ENCODE measurements around the gene HOXC13. TPM values are rescaled to one million over a fixed set of nuclear protein-coding genes. Genes with fewer than 3 reads are reported as not detected.

Gene HOXC13
- total RNA-seq, 2 experiments from 2014 or later, result 0.06 TPM; not detected in 1

DNA sequence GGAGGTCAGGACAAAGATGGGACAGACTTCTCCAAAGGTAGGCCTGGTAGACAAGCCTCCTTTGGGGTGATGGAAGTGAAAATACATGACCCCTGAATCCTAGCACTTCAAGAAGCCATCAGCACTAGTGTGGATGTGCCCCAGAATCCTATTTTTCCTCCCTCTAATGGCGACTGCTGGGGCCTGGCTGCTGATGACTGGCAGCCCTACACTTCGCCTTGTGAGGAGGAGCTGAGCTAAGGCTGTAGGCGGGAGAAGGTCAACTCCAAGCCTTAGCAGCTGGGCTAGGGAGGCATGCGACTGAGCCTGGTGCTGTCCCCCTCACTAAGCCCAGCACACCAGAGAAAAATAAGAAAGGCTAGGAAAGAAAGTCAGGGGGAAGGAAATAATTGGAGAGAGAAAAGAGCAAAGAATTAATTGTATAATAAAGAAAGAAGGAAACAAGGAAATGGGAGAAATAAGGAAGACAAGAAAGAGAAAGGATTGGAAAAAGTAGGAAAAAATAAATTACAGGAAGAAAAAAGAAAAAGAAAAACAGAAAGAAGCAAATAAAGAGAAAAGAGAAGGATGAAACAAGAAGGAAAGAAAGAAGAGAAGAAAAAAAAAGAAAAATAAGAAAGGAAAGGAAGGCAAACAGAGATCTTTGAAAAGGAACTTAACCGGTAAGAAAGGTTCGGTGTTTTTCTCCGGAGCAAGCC lies 41.6 kb downstream of the HOXC13 start:
- Histone ChIP-seq H4K20me1 (ENCODE audit: insufficient read depth, low read length) (no peaks in the 10 kb centered on the region), H3K36me3 (ENCODE audit: insufficient read depth, low read length) (no peaks in the 10 kb centered on the region), H3K27ac (ENCODE audit: low read depth, low read length, poor library complexity, severe bottlenecking) (no peak overlapping the region), H3K9me2 (ENCODE audit: insufficient read depth, low read length) (no peaks in the 10 kb centered on the region), H3K4me1 (ENCODE audit: insufficient read depth, low read length, poor library complexity, severe bottlenecking) (peaks cover 49% of the 10 kb centered on the region), H2AFZ (ENCODE audit: low read length) (no peak overlapping the region), H3K4me3 (ENCODE audit: low read depth, low read length, poor library complexity, severe bottlenecking) (no peak overlapping the region), H3K9me3 (ENCODE audit: low read length) (no peaks in the 10 kb centered on the region), H3K4me2 (ENCODE audit: low read length) (no peak overlapping the region), H3K79me2 (ENCODE audit: insufficient read depth, low read depth, low read length) (no peaks in the 10 kb centered on the region)
- CTCF ChIA-PET (ENCODE audit: unreplicated experiment), result no interaction called here
- TF ChIP-seq EZH2phosphoT487 (IDR thresholded peaks at IDR 0.05; ENCODE audit: borderline replicate concordance, low read depth, low read length), result no peak
- TF ChIP-seq, protein P1, sequence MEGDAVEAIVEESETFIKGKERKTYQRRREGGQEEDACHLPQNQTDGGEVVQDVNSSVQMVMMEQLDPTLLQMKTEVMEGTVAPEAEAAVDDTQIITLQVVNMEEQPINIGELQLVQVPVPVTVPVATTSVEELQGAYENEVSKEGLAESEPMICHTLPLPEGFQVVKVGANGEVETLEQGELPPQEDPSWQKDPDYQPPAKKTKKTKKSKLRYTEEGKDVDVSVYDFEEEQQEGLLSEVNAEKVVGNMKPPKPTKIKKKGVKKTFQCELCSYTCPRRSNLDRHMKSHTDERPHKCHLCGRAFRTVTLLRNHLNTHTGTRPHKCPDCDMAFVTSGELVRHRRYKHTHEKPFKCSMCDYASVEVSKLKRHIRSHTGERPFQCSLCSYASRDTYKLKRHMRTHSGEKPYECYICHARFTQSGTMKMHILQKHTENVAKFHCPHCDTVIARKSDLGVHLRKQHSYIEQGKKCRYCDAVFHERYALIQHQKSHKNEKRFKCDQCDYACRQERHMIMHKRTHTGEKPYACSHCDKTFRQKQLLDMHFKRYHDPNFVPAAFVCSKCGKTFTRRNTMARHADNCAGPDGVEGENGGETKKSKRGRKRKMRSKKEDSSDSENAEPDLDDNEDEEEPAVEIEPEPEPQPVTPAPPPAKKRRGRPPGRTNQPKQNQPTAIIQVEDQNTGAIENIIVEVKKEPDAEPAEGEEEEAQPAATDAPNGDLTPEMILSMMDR (conservative IDR thresholded peaks at IDR 0.05; ENCODE audit: low read length), result no peak
- no peak for DNase-seq (ENCODE audit: low spot score)
- intact Hi-C loops (cut with micrococcal nuclease; ENCODE audit: unreplicated experiment), result loop anchor here (10.0 kb wide), 2 partner anchors 185 to 275 kb away; no protein-coding TSS in a partner anchor
- BruUV-seq (replicated peaks), result no TSS peak
- POLR2A ChIA-PET, result no interaction called here

DNA sequence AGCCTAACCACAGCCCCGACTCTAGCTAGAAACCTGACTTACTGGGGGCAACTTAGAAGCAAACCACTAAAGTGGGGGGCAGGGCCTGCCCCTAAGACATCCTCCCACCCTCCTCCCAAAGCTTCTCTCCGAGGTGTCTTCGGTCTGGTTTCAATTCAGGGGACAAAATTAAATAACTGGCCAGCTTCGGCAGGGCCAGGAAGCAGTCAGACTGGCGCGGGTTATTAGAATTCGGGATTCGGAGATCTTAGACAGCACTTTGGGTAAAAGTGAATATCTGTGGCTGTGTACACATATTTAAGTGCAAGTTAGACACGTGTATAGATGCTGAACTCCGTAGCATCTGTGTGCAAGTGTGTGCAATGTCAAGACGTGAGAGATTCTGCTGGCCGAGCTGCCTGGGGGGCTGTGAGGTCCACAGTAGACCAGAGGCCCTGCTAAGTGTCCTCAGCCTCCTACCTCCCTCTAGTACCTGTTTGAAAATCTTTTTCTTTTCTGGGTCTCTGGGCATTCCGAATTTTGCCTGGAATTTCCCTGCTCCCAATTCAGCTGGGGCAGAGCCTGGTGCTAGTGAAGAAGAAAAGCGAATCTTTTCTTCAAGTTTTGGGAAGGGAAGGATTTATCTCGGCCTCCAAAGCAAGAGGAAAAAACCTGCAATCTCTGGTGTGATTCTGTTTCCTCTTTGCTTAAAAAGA lies 42.3 kb downstream of the HOXC13 start:
- ChIA-PET CTCF (ENCODE audit: unreplicated experiment) (no interaction called here), POLR2A (no interaction called here)
- Histone ChIP-seq H3K36me3 (ENCODE audit: insufficient read depth, low read length) (no peaks in the 10 kb centered on the region), H4K20me1 (ENCODE audit: insufficient read depth, low read length) (no peaks in the 10 kb centered on the region), H3K4me1 (ENCODE audit: insufficient read depth, low read length, poor library complexity, severe bottlenecking) (peaks cover 49% of the 10 kb centered on the region), H3K79me2 (ENCODE audit: insufficient read depth, low read depth, low read length) (no peaks in the 10 kb centered on the region), H3K4me2 (ENCODE audit: low read length) (no peak overlapping the region), H3K9me2 (ENCODE audit: insufficient read depth, low read length) (no peaks in the 10 kb centered on the region), H2AFZ (ENCODE audit: low read length) (no peak overlapping the region), H3K27ac (ENCODE audit: low read depth, low read length, poor library complexity, severe bottlenecking) (no peak overlapping the region), H3K4me3 (ENCODE audit: low read depth, low read length, poor library complexity, severe bottlenecking) (no peak overlapping the region), H3K9me3 (ENCODE audit: low read length) (no peaks in the 10 kb centered on the region)
- intact Hi-C loops (cut with micrococcal nuclease; ENCODE audit: unreplicated experiment), result loop anchor here (10.0 kb wide), 2 partner anchors 186 to 276 kb away; no protein-coding TSS in a partner anchor
- no peak for TF ChIP-seq EZH2phosphoT487 (IDR thresholded peaks at IDR 0.05; ENCODE audit: borderline replicate concordance, low read depth, low read length)
- TF ChIP-seq, protein P1 (conservative IDR thresholded peaks at IDR 0.05; ENCODE audit: low read length), result no peak
- no peak for DNase-seq (ENCODE audit: low spot score)
- BruUV-seq (replicated peaks), result no TSS peak
